HG02943 (cell line): ENCODE results near the gene CALCOCO2.
"Not testable (repeated sequence)": the region's sequence is repeated elsewhere in the genome, so short reads cannot be mapped to it uniquely, and the experiment has no call there.

Experiments used
- ATAC-seq: cut with Tn5 transposase; IDR thresholded peaks from one replicate; pipeline ENCODE4 v1.9.1; 2021; ENCODE audit warnings: mild to moderate bottlenecking, low read depth, moderate library complexity; ENCODE audit not compliant: unreplicated experiment

The CALCOCO2 gene

GRCh38 chr17:48871551-48872351, 40.9 kb downstream of the CALCOCO2 start:
- ATAC-seq: no peak

- not testable (repeated sequence) for ATAC-seq
Measured at GRCh38 chr17:48872409-48872808, 41.6 kb downstream of the CALCOCO2 start.

GRCh38 chr17:48873209-48873608, 42.4 kb downstream of the CALCOCO2 start:
- ATAC-seq: no peak

- no peak for ATAC-seq
Measured at GRCh38 chr17:48873696-48874443, 43.0 kb downstream of the CALCOCO2 start.

- no peak for ATAC-seq
Measured at GRCh38 chr17:48878920-48879898, 48.4 kb downstream of the CALCOCO2 start.

GRCh38 chr17:48882272-48882671, 51.4 kb downstream of the CALCOCO2 start:
- ATAC-seq: no peak

GRCh38 chr17:48883171-48883570, 52.3 kb downstream of the CALCOCO2 start:
- ATAC-seq: no peak

- no peak for ATAC-seq
Measured at GRCh38 chr17:48890086-48890485, 59.3 kb downstream of the CALCOCO2 start.

- no peak for ATAC-seq
Measured at GRCh38 chr17:48892940-48893645, 62.3 kb downstream of the CALCOCO2 start.

- ATAC-seq: no peak
Measured at GRCh38 chr17:48893646-48894508, 63.0 kb downstream of the CALCOCO2 start.

GRCh38 chr17:48894886-48895285, 64.1 kb downstream of the CALCOCO2 start:
- no peak for ATAC-seq

GRCh38 chr17:48901241-48901640, 70.4 kb downstream of the CALCOCO2 start:
- no peak for ATAC-seq

GRCh38 chr17:48903401-48903800, 72.6 kb downstream of the CALCOCO2 start:
- no peak for ATAC-seq

- no peak for ATAC-seq
Measured at GRCh38 chr17:48904428-48904827, 73.6 kb downstream of the CALCOCO2 start.

GRCh38 chr17:48905987-48906515, 75.2 kb downstream of the CALCOCO2 start:
- no peak for ATAC-seq

GRCh38 chr17:48907713-48908046, 76.8 kb downstream of the CALCOCO2 start:
- no peak for ATAC-seq

GRCh38 chr17:48908047-48908843, 77.4 kb downstream of the CALCOCO2 start, which contains the start of gene UBE2Z:
Gene UBE2Z, plus strand, starts transcription at chr17:48908407. Its CDS starts 97 bp downstream, at chr17:48908504.
- peak; percentile 72 for ATAC-seq

GRCh38 chr17:48908853-48909394, 78.1 kb downstream of the CALCOCO2 start:
- ATAC-seq: peak; percentile 36
